GM23338 (cell line): ENCODE results near the gene ATP8B4. TPM values are rescaled to one million over a fixed set of nuclear protein-coding genes. Genes with fewer than 3 reads are reported as not detected.

Experiments used
- ATAC-seq: fragments of 200-7000 bp; cut with Tn5 transposase; 3 replicates; pipeline ENCODE4 v1.9.1; 2020
- DNase-seq: peaks from one replicate; pipeline ENCODE4 v3.0.0-alpha.2; 2015; ENCODE audit warnings: low spot score
- H2AFZ ChIP-seq: fragments of 200-600 bp; sonication (generic); 2 replicates; pipeline ENCODE4 v1.8.0; 2016; ENCODE audit warnings: antibody characterized with exemption, mild to moderate bottlenecking, moderate library complexity
- H3F3A ChIP-seq: fragments of 200-600 bp; sonication (generic); replicated peaks from 2 replicates; pipeline ENCODE4 v1.8.0; 2017; ENCODE audit warnings: antibody characterized with exemption, mixed run types, low read depth
- H3K27ac ChIP-seq: fragments of 200-600 bp; sonication (generic); 2 replicates; pipeline ENCODE4 v1.6.1; 2016; ENCODE audit warnings: low read depth
- H3K27me3 ChIP-seq: fragments of 200-600 bp; sonication (generic); 2 replicates; pipeline ENCODE4 v1.8.0; 2016; ENCODE audit warnings: mild to moderate bottlenecking, mixed run types, moderate library complexity; ENCODE audit not compliant: insufficient read depth
- H3K36me3 ChIP-seq: fragments of 200-600 bp; sonication (generic); 2 replicates; pipeline ENCODE4 v1.8.0; 2016; ENCODE audit warnings: mild to moderate bottlenecking; ENCODE audit not compliant: insufficient read depth
- H3K4me1 ChIP-seq: fragments of 200-600 bp; sonication (generic); 2 replicates; pipeline ENCODE4 v1.8.0; 2016; ENCODE audit warnings: mild to moderate bottlenecking, moderate library complexity; ENCODE audit not compliant: insufficient read depth
- H3K4me2 ChIP-seq: fragments of 200-600 bp; sonication (generic); 2 replicates; pipeline ENCODE4 v1.7.1; 2017; ENCODE audit warnings: mixed run types
- H3K4me3 ChIP-seq: fragments of 200-600 bp; sonication (generic); 2 replicates; pipeline ENCODE4 v1.6.1; 2016; ENCODE audit warnings: mixed run types
- H3K79me2 ChIP-seq: fragments of 200-600 bp; sonication (generic); replicated peaks from 2 replicates; pipeline ENCODE4 v1.8.0; 2017; ENCODE audit warnings: mild to moderate bottlenecking; ENCODE audit not compliant: insufficient read depth
- H3K9me2 ChIP-seq: fragments of 200-600 bp; sonication (generic); 2 replicates; pipeline ENCODE4 v1.8.0; 2017; ENCODE audit not compliant: insufficient read depth
- H4K20me1 ChIP-seq: fragments of 200-600 bp; sonication (generic); replicated peaks from 2 replicates; pipeline ENCODE4 v1.8.0; 2017; ENCODE audit warnings: mild to moderate bottlenecking; ENCODE audit not compliant: insufficient read depth
- H3K27ac Mint-ChIP-seq: 2 replicates; pipeline ENCODE4 v1.8.0; 2020; ENCODE audit warnings: inconsistent platforms, mild to moderate bottlenecking, moderate library complexity, mixed read lengths
- H3K27me3 Mint-ChIP-seq: 3 replicates; pipeline ENCODE4 v1.8.0; 2022; ENCODE audit warnings: low read depth, mild to moderate bottlenecking, moderate library complexity, mixed read lengths, inconsistent platforms; ENCODE audit not compliant: insufficient read depth, poor library complexity
- H3K36me3 Mint-ChIP-seq: 3 replicates; pipeline ENCODE4 v1.8.0; 2021; ENCODE audit warnings: low read depth, mild to moderate bottlenecking, inconsistent platforms, moderate library complexity, mixed read lengths
- H3K4me1 Mint-ChIP-seq: 3 replicates; pipeline ENCODE4 v1.8.0; 2020; ENCODE audit warnings: mild to moderate bottlenecking, inconsistent platforms, mixed read lengths
- H3K4me3 Mint-ChIP-seq: 3 replicates; pipeline ENCODE4 v1.8.0; 2021; ENCODE audit warnings: moderate library complexity, mild to moderate bottlenecking, inconsistent platforms, mixed read lengths
- H3K9me3 Mint-ChIP-seq: 3 replicates; pipeline ENCODE4 v1.8.0; 2020; ENCODE audit warnings: moderate library complexity, mild to moderate bottlenecking, inconsistent platforms, mixed read lengths
- CREB1 ChIP-seq: fragments of 250-450 bp; sonication (Bioruptor Pico); IDR thresholded peaks from 2 replicates; pipeline ENCODE4 v1.5.0; 2020; ENCODE audit warnings: low read depth, mild to moderate bottlenecking, moderate library complexity
- CTCF ChIP-seq, 2 experiments: fragments of 200-600 bp in 1 of 2; sonication (generic) in 1 of 2; conservative IDR thresholded peaks; 2 replicates each; pipeline versions ENCODE4 v1.5.1 to v1.6.1; 2016 to 2017; ENCODE audit warnings: antibody characterized with exemption in 2 of 2, low read depth in 2 of 2, mild to moderate bottlenecking in 2 of 2, moderate library complexity in 1 of 2
- ETS1 ChIP-seq: IDR thresholded peaks from 2 replicates; pipeline ENCODE4 v1.6.1; 2016; ENCODE audit warnings: antibody characterized with exemption
- JUNB ChIP-seq: IDR thresholded peaks from one replicate; pipeline ENCODE4 v1.6.1; 2016; ENCODE audit warnings: antibody characterized with exemption; ENCODE audit not compliant: unreplicated experiment
- POLR2AphosphoS5 ChIP-seq: IDR thresholded peaks from 2 replicates; pipeline ENCODE4 v1.6.1; 2016; ENCODE audit warnings: antibody characterized with exemption, low read depth
- polyA plus RNA-seq: library from polyadenylated mRNA; unstranded; fragments of >200 nt; fragmentation: Nextera tagmentation; extraction: Ambion mirVana; gene quantifications from 2 replicates; pipeline ENCODE4 v1.2.1, GENCODE V29; 2016
- total RNA-seq: library from RNA; depleted of rRNA; stranded (reverse); fragments of >200 nt; shearing (Covaris generic); gene quantifications from 2 replicates; pipeline ENCODE4 v1.2.3, GENCODE V29; 2014

The ATP8B4 gene
- total and polyA plus RNA-seq, 2 experiments from 2014 or later: 0.24 TPM; not detected in 1

- no peak overlapping the region for H3K27ac ChIP-seq
- no peaks in the 10 kb centered on the region for H4K20me1 ChIP-seq
- no peaks in the 10 kb centered on the region for H3K9me2 ChIP-seq
- no peak overlapping the region for H2AFZ ChIP-seq
- no peak overlapping the region for H3K4me3 ChIP-seq
- H3K4me1 ChIP-seq: no peaks in the 10 kb centered on the region
- no peaks in the 10 kb centered on the region for H3K27me3 ChIP-seq
- DNase-seq (peak; percentile 23), ATAC-seq (peak; percentile 35; the same call in 2 of the 3 replicates)
- no peaks in the 10 kb centered on the region for H3K36me3 ChIP-seq
- H3K79me2 ChIP-seq: no peaks in the 10 kb centered on the region
- H3K27ac Mint-ChIP-seq: no peak overlapping the region
- no peaks in the 10 kb centered on the region for H3K27me3 Mint-ChIP-seq
- no peaks in the 10 kb centered on the region for H3K9me3 Mint-ChIP-seq
- H3K4me3 Mint-ChIP-seq: no peak overlapping the region
- H3K36me3 Mint-ChIP-seq: no peaks in the 10 kb centered on the region
- no peaks in the 10 kb centered on the region for H3K4me1 Mint-ChIP-seq
- TF ChIP-seq JUNB (no peak), CTCF (conservative IDR thresholded peaks at IDR 0.05; ENCODE audit: low read depth in 2 of 2) (peak; percentile 41 to 45)
- H3K4me2 ChIP-seq: no peak overlapping the region
- H3F3A ChIP-seq: no peaks in the 10 kb centered on the region
These were observed 19.4 kb upstream of the ATP8B4 start for GRCh38 chr15:50138391-50138790.

GRCh38 chr15:50137893-50138292 lies 18.9 kb upstream of the ATP8B4 start:
- Mint-ChIP-seq H3K36me3 (no peaks in the 10 kb centered on the region), H3K27ac (no peak overlapping the region), H3K9me3 (no peaks in the 10 kb centered on the region), H3K4me1 (no peaks in the 10 kb centered on the region), H3K27me3 (no peaks in the 10 kb centered on the region), H3K4me3 (no peak overlapping the region)
- TF ChIP-seq POLR2AphosphoS5 (no peak), ETS1 (no peak)
- Histone ChIP-seq H3K4me2 (no peak overlapping the region), H4K20me1 (no peaks in the 10 kb centered on the region), H3K27me3 (no peaks in the 10 kb centered on the region), H3F3A (no peaks in the 10 kb centered on the region), H2AFZ (no peak overlapping the region), H3K27ac (no peak overlapping the region), H3K36me3 (no peaks in the 10 kb centered on the region), H3K4me3 (no peak overlapping the region), H3K4me1 (no peaks in the 10 kb centered on the region), H3K79me2 (no peaks in the 10 kb centered on the region), H3K9me2 (no peaks in the 10 kb centered on the region)
- ATAC-seq (no peak), DNase-seq (no peak)

GRCh38 chr15:50137330-50137761 lies 18.3 kb upstream of the ATP8B4 start:
- DNase-seq: no peak
- no peak overlapping the region for H2AFZ ChIP-seq

More at GRCh38 chr15:50137330-50137761, 18.3 kb upstream of the ATP8B4 start:
- no peak overlapping the region for H3K4me3 ChIP-seq
- no peaks in the 10 kb centered on the region for H3K27me3 ChIP-seq
- Mint-ChIP-seq H3K4me1 (no peaks in the 10 kb centered on the region), H3K36me3 (no peaks in the 10 kb centered on the region), H3K27me3 (no peaks in the 10 kb centered on the region), H3K9me3 (no peaks in the 10 kb centered on the region), H3K4me3 (no peak overlapping the region), H3K27ac (no peak overlapping the region)
- H3K9me2 ChIP-seq: no peaks in the 10 kb centered on the region
- H4K20me1 ChIP-seq: no peaks in the 10 kb centered on the region
- no peak overlapping the region for H3K27ac ChIP-seq
- no peak for TF ChIP-seq CREB1
- no peak for TF ChIP-seq ETS1
- H3K4me2 ChIP-seq: no peak overlapping the region
- no peaks in the 10 kb centered on the region for H3K4me1 ChIP-seq
- no peak for ATAC-seq
- H3F3A ChIP-seq: no peaks in the 10 kb centered on the region
- H3K79me2 ChIP-seq: no peaks in the 10 kb centered on the region
- no peaks in the 10 kb centered on the region for H3K36me3 ChIP-seq
